Measurements from ENCODE around the gene CSNK2B. TPM values are rescaled to one million over a fixed set of nuclear protein-coding genes. Genes with fewer than 3 reads are reported as not detected.

Gene CSNK2B
- total and polyA plus RNA-seq, 9 of the 15 experiments (the other 6 are each of a cell fraction or from before 2014, with no cell fraction given), result 120 to 1,126 (median 529) TPM

- TF ChIP-seq ZNF197 (CRISPR knock-in tag; IDR thresholded peaks at IDR 0.05; ENCODE audit: low read depth) (peak; percentile 70; the same call in 1 of the 2 replicates), HDAC6 (IDR thresholded peaks at IDR 0.05; ENCODE audit: low read depth, low read length) (no peak), PCBP2 (IDR thresholded peaks at IDR 0.05; ENCODE audit: low read depth, low read length, poor library complexity, severe bottlenecking) (peak; percentile 39), DEAF1 (CRISPR knock-in tag; IDR thresholded peaks at IDR 0.05) (peak; percentile 32; the same call in 1 of the 2 replicates), PHF21A (IDR thresholded peaks at IDR 0.05; ENCODE audit: borderline replicate concordance, low read depth) (peak; percentile 57; the same call in 1 of the 2 replicates), HNRNPUL1 (IDR thresholded peaks at IDR 0.05; ENCODE audit: low read length) (no peak), SRSF9 (IDR thresholded peaks at IDR 0.05; ENCODE audit: borderline replicate concordance, low read depth, low read length) (no peak), MECOM (CRISPR knock-in tag; IDR thresholded peaks at IDR 0.05) (no peak), SNRNP70 (optimal IDR thresholded peaks at IDR 0.05; ENCODE audit: low read depth, low read length) (no peak), MXI1 (IDR thresholded peaks at IDR 0.05; ENCODE audit: low read depth, low read length) (no peak), ETV5 (CRISPR knock-in tag; IDR thresholded peaks at IDR 0.05; ENCODE audit: low read depth) (0 out of 2 replicates have a peak, but pooled peaks have one; percentile 61), YY1 (IDR thresholded peaks at IDR 0.05; ENCODE audit: borderline replicate concordance in 1 of 3, control insufficient read depth in 1 of 3, extremely low read depth in 1 of 3, insufficient read depth in 3 of 3, insufficient read length in 1 of 3, insufficient replicate concordance in 2 of 3, low read depth in 1 of 3, low read length in 2 of 3) (peak; percentile 92 to 96 (median 92)), XRCC3 (IDR thresholded peaks at IDR 0.05) (no peak), E4F1 (CRISPR knock-in tag; IDR thresholded peaks at IDR 0.05; ENCODE audit: borderline replicate concordance) (no peak), ZNF140 (CRISPR knock-in tag; IDR thresholded peaks at IDR 0.05) (no peak), NFE2L1 (tag; IDR thresholded peaks at IDR 0.05; ENCODE audit: borderline replicate concordance, low read depth) (no peak), JUND (IDR thresholded peaks at IDR 0.05; ENCODE audit: borderline replicate concordance, low read depth, low read length) (no peak), JUND (tag; IDR thresholded peaks at IDR 0.05; ENCODE audit: borderline replicate concordance, low read depth, low read length) (no peak), TCF7L2 (IDR thresholded peaks at IDR 0.05; ENCODE audit: low read depth, low read length) (no peak), CREB5 (CRISPR knock-in tag; IDR thresholded peaks at IDR 0.05) (no peak), HSF4 (CRISPR knock-in tag; IDR thresholded peaks at IDR 0.05; ENCODE audit: borderline replicate concordance) (no peak)
These were observed 45.1 kb upstream of the CSNK2B start, which contains the start of gene PRRC2A (continued) for GRCh38 chr6:31620586-31621319.
